NCI-H69 (cell line): ENCODE data around the gene TNFRSF18.
"Not testable (repeated sequence)": the region's sequence is repeated elsewhere in the genome, so short reads cannot be mapped to it uniquely, and the experiment has no call there.

Source experiments
- DNase-seq: peaks from one replicate; lab custom pipeline; 2025; lab: John Stamatoyannopoulos, UW

The TNFRSF18 gene

DNA sequence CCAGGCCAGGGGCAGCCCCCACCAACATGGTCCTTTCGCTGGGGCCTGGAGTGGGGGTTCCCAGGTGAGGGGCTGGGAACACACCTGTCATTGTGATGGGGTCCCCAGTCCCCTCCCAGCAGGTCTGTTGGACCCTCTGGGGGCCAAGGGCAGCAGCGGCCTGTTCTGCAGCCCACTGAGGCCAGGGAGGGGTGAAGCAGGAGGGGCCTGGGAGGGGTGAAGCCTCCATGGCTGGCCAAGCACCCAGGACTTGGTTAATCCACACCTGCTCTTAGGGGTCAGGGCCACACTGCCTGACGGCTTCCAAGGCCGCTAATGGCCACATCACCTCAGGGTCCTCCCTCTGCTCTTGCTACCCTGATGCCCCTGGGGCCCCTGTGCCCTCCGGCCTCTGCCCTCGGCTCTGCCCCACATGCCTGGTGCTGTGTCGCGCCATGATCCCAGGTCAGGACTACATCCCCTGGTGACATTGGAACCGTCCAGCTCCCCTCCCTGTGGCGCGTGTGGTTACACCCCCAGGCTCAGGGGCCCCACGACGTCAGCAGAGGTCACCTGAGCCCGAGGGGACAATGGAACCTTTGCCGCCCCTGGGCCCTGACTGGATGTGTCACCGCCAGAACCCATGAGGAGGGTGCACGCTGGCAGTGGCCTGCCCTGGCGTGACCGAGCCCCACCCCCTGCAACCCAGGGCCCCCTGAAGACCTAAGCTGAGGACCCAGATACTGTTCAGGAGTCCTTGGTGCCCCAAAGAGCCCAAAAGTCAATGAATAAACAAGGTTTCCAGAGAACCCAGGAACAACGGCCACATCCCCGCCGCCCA, 7.0 kb downstream of the TNFRSF18 start:
- DNase-seq, result no peak

DNA sequence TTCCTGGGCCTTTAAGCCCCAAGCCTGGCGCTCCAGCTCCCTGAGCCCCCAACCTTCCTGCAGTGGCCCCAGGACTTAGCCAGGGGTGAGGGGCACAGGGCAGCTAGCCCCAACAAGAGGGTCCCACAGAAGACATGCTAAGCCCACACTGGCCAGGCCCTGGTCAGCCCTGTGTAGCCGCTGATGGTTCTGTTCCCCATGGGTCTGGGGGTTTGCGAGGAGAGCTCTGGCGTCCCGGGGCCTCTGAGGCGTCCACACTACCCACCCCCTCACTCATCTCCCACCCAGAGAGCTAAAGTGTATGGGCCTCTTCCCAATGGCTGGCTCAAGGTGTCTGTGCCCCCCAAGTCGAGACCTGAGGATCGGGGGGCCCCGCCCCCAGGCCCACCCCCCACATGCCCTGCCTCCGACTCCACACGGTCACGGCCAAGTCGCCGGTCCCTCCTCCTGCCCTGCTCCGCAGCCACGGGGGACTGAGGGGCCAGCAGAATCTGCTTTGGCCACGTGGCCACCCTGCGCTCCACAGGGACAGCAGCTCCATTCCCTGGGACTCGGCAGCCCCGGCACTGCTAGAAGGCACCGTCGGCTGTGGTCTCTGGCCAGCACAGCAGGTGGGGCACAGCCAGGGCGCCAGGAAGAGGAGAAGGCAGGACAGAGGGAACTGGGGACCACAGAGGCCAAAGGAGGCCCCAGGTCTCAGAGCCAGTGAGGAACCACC, 7.8 kb downstream of the TNFRSF18 start:
- no peak for DNase-seq

DNA sequence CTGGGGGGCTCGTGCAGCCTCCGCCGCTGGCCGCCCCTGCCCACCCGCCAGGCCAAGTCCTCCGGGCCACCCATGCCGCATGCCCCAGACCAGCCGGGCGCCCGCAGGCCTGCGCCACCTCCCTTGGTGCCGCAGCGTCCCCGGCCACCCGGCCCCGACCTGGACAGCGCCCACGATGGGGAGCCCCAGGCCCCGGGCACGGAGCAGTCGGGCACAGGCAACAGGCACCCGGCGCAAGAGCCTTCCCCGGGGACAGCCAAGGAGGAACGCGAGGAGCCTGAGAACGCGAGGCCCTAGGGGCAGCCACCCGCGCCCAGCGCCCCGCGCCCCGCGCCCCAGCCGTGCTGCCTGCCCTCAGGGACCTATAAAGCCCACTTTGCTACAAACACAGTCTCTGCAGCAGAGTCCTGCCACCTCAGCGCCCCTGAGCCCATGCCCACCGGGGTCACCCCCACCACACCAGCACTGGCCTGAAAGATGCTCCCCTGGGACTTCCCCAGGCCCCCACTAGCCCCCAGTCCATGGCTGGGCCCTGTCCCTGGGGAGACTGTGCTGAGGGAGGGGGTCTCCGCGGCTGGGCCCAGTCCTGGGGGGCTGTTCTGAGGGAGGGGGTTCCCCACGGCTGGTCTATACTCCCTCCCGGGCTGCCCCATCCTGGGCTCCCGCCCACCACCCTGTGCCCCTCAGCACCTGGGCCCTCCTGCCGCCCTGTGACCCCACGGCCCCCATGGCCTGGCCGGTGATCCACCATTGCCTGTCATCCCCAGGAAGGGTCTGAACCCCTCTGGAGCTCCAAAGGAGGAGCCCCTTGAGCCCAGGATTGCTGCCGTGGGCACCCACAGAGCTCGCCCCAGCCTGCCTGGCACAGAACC, 8.6 kb downstream of the TNFRSF18 start:
- no peak for DNase-seq

DNA sequence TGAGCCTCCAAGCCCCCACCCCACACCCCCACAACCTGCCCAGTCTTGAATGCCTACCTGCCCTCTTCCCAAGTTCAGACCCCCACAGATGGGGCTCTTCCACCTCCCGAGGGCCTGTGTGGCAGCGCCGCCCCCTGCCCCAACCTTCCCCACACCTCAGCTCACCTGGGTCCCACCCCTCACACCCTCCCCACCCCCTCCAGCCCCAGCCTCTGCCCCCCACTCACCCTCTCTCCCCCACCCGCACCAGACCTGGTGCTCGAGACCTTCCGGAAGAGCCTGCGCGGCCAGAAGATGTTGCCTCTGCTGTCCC, 9.2 kb downstream of the TNFRSF18 start:
- no peak for DNase-seq

DNA sequence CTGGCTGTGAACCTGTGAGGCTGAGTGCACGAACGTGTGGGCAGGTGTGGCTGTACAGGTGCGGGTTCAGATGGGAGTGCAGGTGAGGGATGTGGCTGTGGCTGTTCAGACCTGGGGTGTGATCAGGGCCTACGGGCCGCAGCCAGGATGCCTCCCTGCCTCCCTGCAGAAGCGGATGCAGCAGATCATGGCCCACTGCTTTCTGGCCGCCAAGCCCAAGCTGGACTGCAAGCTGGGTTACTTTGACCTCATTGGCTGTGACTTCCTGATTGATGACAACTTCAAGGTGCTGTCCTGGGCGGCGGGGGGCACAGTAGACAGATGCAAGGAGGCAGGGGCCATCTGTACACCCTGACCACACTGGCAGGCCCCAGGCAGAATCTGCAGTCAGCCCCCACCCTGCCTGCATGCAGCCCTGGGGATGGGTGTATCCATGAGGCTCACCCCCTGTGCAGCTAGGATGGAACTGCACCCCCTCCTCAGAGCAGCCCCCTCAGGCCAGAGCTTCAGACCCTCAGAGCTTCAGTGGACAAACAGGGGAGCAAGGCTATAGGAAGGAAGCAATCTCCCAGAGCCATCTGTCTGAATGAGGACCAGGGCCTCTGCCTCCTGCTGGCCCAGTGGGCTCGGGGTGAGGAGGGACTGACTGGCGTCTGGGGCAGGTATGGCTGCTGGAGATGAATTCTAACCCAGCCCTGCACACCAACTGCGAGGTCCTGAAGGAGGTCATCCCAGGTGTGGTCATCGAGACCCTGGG, 9.8 kb downstream of the TNFRSF18 start:
- DNase-seq, result no peak

DNA sequence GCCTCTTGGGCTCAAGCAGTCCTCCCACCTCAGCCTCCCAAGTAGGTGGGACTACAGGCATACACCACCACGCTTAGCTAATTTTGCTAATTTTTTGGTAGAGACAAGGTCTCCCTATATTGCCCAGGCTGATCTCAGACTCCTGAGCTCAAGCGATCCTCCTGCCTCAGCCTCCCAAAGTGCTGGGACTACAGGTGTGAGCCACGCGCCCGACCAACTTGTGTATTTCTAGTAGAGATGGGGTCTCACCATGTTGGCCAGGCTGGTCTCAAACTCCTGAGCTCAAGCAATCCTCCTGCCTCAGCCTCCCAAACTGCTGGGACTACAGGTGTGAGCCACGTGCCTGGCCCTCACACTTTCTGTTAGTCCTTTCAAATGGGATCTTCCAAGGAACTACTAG, 10.7 kb downstream of the TNFRSF18 start:
- not testable (repeated sequence) for DNase-seq

DNA sequence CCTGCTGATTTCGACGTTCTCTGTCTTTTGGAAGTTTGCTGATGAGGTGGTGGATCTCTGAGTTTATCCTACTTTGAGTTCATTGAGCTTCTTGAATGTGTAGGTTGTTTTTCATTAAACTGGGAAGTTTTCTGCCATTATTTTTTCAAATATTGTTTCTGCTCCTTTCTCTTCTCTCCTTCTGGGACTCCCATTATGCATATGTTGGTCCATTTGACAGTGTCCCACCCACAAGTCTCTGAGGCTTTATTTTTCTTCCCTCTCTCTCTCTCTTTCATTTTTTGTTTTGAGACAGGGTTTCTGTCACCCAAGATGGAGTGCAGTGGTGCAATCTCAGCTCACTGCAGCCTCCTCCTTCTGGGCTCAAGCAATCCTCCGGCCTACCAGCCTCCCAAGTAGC, 11.7 kb downstream of the TNFRSF18 start:
- no peak for DNase-seq

DNA sequence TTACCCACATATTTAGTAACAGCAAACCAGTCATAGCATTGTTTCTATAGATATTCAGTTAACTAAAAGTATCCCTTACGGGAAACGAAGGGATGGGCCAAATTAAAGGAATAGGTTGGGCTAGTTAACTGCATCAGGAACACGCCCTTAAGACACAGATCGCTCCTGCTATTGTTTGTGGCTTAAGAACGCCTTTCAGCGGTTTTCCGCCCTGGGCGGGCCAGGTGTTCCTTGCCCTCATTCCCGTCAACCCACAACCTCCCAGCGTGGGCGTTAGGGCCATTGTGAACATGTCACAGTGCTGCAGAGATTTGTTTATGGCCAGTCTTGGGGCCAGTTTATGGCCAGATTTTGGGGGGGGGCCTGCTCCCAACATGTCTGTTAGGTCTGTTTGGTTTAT, 14.7 kb downstream of the TNFRSF18 start:
- DNase-seq, result no peak

DNA sequence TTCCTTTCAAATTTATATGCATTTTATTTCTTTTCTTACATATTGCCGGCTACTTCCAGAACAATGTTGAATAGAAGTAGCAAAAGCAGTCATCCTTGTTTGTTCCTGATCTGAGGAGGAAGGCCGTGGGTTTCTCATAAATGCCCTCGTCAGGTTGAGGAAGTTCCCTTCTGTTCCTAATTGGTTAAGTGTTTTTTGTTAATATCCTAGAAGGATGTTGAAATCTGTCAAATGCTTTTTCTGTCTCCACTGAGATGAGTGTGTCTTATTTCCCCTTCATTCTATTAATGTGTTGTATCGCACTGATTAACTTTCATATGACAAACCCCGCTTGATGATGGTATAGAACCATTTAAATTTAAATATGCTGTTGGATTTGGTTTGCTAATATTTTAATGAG, 17.3 kb downstream of the TNFRSF18 start:
- DNase-seq, result no peak

DNA sequence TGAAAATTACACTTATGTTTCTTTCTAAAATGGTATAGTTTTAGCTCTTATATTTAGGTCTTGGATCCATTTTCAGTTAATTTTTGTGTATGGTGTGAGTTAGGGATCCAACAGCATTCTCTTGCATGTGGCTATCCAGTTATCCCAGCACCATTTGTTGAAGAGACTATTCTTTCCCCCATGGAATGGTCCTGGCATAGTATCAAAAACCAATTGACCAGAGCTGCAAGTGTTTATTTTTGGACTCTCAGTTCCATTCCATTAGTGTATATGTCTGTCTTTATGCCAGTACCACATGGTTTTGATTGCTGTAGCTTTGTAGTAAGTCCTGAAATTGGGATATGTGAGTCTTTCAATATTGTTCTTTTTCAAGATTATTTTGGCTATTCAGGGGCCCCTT, 18.5 kb downstream of the TNFRSF18 start:
- DNase-seq, result no peak

DNA sequence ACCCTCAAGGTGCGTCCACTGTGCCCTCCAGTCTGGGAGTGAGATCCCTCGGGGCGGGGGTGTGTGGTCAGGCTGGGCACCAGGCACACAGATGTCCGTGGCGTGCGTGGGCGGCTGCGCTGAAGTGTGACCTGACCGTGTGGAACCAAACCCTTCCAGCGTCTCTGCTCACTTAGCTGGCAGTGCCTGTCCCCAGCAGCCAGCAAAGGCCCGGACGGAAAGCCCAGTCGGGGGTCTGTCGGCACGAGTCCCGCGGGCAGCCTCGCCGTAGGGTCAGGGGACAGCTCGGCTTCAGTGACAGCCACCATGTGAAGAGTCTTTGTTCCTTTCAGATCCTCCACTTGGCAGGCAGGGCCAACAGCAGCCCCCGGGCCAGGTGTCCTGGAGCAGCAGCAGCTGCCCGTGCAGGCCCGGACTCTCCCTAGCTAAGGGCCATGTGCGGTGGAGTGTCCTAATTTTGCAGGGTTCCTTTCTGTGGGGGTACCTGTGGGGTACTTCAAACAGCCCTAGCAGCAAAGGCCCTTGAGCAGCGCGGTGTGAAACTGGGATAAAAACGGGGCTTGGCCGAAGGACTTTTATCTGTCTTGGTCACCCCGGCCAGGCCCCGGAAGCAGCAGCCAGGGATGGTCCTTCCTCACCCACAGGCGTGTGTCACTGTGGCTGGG, 21.2 kb downstream of the TNFRSF18 start:
- no peak for DNase-seq

DNA sequence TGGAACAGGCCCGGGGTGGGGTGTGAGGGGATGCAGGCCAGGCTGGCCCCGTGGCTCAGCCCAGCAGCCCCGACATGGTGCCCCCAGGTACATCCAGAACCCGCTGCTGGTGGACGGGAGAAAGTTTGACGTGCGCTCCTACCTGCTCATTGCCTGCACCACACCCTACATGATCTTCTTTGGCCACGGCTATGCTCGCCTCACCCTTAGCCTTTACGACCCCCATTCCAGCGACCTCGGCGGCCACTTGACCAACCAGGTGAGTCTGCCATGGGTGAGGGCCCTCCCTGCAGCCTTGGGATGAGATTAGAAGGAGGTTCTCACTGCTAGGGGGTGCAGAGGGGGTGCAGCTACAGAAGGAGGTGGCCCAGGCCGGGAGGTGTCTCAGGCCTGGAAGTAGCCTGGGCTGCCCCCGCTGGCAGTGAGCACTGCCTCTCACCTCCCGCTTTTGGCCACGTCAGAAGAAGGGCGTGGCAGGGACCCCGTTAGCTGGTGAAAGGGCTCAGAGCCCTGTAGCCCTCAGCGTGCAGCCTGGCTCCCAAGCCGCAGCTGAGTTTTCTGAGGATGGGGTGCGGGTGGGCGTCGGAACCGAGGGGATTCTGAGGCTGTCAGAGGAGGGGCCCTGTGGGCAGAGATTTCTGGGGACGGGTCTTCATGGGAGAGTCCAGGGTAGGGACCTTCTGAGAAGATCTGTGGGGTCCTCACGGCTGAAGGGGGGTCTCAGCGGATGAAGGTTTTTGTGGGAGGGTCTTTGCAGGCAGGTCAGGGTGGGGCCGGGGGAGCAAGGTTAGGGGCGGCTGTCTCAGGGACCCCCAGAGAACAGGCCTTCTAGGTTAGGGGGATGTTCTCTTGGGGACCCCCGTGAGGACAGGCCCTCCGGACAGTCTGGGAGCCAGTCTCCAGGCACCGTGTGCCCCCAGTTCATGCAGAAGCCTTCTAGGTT, 22.3 kb downstream of the TNFRSF18 start:
- no peak for DNase-seq

DNA sequence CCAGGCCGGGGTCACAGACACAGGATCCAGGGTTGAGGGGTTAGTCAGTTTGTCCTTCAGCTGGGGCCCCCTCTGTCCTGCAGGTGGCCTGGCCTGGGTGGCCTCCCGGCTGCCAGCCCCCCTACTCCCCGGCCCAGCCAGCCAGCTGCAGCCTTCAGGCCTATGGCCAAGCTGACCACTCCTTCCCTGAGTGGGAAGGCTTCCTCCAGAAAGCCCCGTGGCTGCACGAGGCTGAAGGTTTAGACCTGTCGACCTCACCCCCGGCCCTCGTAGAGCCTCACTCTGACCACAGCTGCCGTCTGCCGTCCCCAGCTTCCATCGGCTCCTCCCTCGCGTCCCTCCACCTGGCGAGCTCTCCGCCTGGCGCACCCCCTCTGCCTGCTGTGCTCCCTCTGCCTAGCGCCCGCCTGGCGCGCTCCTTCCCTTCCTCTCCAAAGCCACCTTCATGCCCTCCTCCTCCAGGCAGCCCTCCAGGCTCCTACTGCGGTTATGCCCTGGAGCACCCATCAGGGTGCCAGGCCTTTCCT, 23.1 kb downstream of the TNFRSF18 start:
- DNase-seq, result no peak

DNA sequence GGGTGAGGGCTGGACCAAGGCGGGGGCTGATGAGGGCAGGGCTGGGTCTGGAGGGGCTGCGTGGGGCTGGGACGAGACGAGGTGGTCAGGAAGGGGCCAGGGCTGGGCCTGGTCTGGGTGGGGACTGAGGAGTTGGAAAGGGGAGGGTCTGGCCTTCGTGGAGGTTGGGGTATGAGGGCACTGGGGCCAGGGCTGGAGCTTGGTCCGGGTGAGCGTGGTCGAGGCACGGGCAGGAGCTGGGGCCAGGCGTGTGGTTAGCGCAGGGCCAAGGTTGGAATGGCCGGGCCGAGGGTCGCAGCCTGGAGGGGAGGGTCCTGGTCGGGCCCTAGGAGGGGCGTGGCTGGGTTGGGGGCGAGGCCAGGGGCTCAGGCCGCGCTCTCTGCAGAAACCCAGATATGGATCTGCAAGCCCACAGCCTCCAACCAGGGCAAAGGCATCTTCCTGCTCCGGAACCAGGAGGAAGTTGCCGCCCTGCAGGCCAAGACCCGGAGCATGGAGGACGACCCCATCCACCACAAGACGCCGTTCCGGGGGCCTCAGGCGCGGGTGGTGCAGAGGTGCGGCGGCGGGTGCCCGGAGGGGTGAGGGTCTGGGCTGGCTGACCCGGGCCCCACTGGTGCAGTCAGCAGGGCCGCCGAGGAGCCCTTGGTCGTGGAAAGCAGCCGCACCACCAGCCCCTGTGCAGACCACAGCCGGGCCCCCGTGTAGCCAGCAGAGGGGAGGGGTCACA, 23.7 kb downstream of the TNFRSF18 start:
- no peak for DNase-seq

DNA sequence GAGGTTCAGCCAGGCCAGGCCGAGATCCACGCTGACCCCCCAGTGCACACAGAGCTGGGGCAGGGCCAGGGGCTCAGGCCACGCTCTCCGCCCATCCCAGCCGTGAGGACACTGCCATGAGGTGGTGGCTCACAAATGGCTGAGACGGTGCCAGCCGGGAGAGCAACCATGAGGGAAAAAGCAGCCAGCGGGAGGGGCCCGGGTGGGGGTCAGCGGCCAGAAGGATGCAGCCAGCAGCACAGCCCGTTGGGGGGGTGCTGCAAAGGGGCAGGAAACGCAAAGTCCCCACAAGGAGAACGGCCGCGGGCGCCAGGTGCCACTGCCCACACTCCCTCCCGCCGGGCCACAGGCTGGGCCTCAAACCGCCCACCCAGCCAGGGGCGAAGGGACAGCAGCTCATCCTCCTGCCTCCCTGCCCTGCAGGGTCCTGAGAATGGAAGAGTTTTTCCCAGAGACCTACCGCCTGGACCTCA, 24.4 kb downstream of the TNFRSF18 start:
- no peak for DNase-seq

DNA sequence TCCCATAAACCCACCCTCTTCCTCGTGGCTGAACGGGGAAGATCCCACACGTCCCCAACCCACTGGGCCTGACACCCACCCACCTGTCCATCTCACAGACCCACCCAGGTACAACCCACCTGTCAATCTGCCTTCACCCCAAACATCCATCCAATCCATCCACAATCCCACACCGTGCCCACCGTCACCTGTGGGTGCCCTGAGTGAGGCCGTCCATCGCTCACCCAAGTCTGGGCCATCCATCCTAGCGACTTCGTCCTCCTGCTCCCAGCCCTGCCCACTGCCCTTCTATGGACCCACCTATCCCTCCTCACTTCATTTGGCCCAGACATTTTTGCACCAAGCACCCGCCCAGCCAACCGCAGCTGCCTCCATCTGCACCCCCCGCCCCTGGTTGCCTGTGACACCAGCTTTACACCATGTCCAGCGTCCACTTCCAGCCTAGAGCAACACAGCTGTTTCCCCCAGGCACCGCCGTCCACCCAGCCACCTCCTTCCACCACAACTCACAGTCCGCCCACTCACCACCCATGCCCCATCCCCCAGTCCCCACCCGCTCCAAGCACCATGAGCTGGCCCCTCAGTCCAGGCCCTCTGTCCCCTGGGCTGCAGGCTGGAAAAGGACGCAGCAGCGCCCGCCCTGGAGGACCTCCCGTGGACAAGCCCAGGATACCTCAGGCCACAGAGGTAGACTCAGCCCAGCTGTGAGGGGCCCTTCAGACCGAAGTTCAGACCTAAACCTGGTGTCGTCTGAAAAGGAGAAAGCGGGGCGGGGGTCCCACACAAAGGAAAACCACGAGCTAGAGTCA, 25.1 kb downstream of the TNFRSF18 start:
- no peak for DNase-seq

DNA sequence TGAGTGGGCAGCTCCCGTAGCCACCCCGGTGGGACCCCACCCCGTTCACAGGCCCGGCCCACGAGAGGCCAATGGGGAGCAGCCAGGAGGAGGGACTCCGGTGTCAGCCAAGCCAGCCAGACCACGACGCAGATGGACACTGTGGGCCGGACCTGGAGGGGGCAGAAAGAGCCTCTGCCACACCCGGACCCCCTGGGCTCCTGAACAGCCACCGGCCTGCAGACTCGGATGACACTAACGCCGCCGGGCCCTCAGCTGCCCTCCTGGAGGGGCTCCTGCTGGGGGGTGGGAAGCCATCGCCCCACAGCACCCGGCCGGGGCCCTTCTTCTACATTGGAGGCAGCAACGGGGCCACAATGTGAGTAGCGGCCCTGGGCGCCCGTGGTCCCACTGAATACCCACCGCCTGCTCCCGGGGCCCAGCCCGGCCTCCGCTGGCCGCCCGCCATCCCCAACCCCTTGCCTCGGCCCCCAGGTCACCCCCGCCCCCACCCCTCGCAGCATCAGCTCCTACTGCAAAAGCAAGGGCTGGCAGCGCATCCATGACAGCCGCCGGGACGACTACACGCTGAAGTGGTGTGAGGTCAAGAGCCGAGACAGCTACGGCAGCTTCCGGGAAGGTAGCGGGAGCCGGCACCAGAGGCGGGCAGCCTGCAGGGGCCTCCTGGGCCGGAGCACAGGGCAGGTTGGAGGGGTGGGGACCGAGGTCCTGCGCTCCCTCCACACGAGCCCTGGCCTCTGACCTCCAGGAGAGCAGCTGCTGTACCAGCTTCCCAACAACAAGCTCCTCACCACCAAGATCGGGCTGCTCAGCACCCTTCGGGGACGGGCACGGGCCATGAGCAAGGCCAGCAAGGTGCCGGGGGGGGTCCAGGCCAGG, 26.2 kb downstream of the TNFRSF18 start:
- DNase-seq, result no peak
